Posterior cingulate gyrus (tissue), 11 donors: ENCODE results near the gene CSF2RB.

ENCODE experiments used
- DNase-seq, 10 donors: peaks; one replicate each; pipeline versions ENCODE4 v3.0.0 to v3.0.0-alpha.2; 2020 to 2021; ENCODE audit warnings: mixed read lengths in 3 of 10
- intact Hi-C: fragments of 100-400 bp; cut with DNase I; formaldehyde crosslinking; loops from one replicate; pipeline ENCODE4 v1.15.1; 2023

The CSF2RB gene

DNA sequence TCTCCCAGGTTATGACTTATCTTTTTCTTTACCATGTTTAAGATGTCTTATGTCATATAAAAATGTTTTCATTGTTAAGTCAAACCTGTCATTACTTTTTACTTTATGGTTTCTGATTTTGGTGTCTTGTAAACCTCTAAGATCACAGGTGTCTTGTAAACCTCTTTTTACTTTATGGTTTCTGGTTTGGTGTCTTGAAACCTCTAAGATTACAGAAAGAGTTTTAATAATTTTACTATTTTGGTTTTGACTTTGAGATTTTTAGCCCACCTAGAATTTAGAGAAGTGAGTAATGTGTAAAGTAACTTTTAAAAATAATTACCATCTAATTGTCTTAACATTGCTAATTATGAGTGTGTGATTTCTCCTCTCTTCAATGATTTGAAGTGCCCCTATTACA is 2.6 kb downstream of the CSF2RB start:
- intact Hi-C loops, result no loop called here
- no peak for DNase-seq

DNA sequence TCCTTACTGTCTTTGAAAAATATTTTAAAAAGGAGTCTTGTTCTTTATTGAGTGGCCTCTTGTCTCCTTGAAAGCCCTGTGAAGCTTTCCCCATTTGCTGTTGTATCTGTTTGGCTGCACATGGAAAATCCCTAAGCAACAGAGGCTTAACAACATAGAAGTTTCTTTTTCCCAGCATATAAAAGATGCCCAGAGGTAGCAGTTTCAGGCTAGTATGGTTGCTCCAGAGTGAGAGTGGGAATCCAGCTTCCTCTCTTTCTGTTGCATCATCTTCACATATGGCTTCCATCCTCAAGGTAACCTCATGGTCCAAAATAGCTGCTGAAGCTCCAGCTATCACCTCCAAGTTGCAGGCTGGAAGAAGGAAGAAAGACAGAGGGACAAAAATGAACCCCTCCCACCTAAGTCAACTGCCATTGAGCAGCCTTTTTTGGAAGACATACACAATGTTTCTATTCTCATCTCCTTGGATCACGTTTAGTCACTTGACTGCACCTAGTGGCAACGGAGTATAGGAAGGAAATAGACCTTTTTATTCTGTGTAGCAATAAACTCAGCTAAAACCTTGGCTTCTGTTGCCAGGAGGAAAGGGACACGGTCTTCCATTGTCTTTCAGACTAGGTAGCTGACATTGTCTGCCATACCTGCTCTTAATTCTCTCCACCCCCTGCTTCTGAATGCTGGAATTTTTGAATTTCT is 5.3 kb downstream of the CSF2RB start:
- intact Hi-C loops, result no loop called here
- no peak for DNase-seq

DNA sequence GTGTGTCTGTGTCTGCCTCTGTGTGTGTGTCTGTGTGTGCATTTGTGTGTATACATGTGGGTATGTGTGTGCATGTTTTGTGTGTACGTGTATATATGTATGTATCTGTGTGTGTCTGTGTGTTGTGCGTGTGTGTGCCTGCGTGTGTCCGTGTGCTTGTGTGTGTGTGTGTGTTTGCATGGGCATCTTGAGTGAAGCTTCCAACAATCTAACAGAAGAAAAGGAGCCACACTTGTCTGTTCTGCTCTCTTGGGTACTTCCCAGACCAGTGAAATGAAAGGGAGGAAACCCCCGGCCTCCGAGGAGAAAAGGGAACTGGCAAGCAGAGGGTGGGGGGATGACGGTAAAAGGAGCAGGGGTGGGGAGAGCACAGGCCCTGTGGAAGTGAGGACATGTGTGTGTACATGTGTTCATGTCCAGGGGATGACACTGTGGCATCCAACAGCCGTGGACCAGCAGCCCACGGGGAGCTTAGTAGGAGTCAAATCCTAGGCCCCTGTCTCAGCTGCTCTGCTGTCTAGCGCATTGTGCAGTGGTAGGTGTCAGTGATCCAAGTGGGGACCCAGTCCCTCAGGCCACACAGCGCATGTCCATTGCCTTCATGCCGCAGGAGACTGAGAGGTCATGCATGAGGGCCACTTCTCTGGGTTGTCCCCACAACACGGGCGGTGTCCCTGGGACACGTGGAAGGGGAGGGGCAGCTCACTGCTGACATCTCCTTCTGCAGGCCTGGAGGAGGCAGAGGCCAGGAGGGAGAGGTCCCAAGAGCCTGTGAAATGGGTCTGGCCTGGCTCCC is 8.1 kb downstream of the CSF2RB start:
- intact Hi-C loops, result no loop called here
- DNase-seq, result peak in 2 of 10 donors; percentile 7 to 68

DNA sequence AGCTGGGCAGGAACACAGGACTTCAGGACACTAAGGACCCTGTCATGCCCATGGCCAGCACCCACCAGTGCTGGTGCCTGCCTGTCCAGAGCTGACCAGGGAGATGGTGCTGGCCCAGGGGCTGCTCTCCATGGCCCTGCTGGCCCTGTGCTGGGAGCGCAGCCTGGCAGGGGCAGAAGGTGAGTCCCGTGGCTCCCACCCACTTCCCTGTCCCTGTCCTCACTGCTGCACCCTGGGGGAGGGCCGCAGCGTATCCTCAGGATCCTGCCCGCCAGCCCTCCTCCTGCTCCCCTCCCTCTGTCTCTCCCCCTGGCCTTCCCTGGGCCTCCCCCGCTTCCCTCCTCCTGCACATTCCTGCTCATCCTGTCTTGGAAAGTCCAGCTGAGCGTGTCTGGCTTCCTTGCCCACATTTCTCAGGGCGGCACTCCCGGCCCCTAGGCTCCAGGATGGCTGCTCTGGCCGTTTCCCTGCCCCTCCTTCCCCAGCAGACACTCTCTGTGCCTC is 8.7 kb downstream of the CSF2RB start:
- peak in 1 of 10 donors; percentile 51 for DNase-seq
- intact Hi-C loops, result no loop called here

DNA sequence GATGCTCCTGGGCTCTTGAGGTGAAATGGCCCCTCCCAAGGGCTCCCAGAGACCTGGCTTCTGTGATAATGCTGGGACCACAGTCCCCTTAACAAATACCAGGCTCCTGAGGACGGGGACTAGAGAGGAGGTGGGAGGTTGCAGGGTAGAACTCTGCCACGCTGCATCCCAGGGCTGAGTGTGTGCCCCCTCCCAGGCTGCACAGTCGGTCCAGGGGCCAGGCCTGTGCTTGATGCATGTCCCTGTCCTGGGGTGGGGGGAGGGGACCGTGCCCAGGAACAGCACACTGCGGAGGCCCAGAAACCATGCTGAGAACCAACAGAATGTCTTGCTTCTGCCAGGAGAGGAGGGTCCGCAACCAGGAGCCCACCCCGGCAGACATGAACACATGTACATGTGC is 9.3 kb downstream of the CSF2RB start:
- intact Hi-C loops, result no loop called here

DNA sequence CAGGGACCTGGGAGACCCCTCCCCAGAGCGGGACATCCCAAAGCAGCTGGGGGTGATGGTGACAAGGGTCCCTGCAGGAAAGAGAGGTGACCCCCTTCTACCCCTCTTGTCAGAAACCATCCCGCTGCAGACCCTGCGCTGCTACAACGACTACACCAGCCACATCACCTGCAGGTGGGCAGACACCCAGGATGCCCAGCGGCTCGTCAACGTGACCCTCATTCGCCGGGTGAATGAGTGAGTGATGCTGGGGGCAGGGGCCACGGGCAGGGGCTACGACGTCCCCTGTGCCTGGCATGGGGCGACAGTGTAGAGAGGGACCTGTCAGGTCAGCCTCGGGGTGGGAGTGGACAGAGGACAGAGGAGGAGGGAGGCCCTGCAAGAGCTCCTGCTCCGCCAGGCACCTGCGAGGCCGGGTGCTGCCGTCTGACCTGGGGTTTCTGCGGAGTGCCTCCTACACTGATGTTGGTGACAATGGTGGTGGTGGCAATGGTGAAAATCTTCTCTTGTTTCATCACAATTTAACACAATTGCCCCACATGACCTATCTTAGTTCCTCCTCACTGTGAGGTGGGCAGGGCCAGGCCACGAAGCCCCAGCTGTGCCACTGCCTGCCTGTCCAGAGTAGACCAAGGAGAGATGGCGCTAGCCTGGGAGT is 9.8 kb downstream of the CSF2RB start:
- peak in 1 of 10 donors; percentile 47 for DNase-seq
- intact Hi-C loops, result no loop called here

More for the DNA sequence above, 9.3 kb downstream of the CSF2RB start:
- DNase-seq, result peak in 1 of 10 donors; percentile 71

DNA sequence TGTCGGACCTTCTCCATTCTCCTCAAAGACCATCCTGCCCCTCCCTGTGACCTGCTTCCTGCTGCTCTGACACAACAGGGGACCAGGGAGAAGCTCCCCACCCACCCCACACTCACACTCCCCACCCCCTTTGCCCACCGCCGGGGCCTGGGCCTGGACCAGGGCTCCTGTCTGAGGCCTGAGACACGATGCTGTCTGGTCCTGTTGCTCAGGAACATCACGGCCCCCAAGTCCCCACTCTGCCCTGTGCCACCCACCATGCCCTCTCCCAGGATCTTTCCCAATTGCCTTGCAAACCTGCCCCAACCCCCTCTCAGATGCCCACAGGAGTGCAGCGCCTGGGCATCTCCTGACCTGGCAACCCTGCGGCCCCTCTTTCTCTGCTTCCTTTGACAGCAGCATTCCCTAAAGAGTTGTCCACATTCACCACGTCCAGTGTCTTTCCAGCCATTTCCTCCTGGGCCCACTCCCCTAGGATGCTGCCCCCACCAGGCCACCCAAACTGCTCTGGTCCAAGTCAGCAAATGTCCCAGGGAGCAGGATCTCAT is 10.8 kb downstream of the CSF2RB start:
- no peak for DNase-seq
- intact Hi-C loops, result no loop called here

DNA sequence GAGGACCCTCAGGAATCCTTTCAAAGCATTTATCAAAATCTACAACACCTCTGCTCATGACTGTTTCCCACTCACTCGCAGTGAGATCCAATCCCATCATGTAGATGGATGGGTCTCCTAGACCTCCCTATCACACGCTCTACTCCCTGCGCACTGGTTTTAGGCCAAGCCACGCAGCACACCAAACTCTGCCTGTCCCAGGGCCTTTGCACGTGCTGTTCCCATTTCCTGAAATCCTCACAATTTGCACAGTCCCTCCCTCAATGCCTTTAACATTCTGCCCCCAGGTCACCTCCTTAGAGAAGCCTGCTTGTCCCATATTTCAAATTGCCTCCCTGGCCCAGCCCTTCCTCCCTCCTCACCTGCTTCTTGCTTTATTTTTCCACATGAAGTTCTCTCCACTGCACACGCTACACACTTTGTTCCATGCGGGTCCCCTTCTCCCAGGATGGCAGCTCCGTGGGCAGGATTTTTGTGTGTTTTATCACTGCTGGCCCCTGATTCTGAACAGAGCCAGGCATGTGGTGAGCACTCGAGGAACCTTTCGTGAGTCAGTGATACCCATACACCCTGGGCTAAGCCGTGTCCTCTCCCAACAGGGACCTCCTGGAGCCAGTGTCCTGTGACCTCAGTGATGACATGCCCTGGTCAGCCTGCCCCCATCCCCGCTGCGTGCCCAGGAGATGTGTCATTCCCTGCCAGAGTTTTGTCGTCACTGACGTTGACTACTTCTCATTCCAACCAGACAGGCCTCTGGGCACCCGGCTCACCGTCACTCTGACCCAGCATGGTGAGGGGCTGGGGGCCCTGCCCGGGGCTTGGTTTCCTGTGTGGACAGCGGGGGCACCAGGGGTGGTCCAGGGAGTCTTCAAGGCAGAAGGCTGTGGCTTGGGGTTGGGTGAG is 12.2 kb downstream of the CSF2RB start:
- peak in 1 of 10 donors; percentile 72 for DNase-seq
- intact Hi-C loops, result no loop called here

DNA sequence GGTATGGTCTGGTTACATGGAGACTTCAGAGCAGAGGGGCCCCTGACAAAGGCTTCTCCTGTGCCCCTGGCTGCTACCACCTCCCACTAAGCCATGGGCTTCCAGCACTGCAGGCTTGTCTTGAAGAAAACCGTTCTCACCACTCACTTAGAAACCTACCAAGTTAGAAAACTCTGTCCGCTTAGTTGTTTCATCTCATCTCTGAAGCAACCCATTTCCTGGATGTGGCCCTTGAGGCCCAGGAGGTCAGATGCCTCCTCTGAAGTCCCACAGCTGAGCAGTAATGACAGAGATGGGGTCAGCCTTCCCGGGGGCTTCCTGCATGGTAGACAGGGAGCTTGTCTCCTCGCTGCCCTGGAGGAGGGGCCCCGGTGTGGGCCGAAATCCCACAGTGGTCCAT is 12.9 kb downstream of the CSF2RB start:
- intact Hi-C loops, result no loop called here
- DNase-seq, result peak in 1 of 10 donors; percentile 43

DNA sequence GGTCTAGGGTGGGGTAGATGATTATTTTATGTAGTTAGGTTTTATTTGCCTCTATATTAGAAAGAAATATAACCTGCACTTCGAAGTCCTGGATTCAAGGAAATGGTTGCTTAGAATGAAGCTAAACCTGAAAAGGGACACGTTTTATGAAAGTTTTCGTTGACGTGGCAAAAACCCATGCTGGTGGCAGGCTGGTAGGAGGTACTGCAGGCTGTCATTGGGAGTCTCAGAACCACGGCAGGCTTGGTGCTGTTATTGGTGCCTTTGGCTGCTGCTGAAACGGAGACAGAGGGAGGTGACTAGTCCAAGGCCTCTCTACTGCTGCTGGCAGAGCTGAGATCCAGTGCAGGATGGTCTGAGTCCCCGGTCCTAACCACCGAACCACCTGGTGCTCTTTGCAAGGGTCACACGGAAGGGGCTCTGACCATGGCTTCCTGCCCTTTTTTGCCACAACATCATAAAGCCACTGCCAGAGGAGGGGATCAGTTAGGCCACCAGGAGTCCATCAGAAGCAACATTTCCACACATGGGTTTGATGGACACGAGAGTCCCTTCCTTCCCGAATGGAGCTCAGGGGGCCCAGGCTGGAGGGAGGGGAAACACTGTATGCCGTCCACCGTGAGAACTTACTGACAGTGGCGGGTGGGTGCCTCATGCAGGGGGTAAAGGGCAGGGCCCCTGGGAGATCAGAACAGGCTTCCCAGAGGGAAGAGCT is 13.4 kb downstream of the CSF2RB start:
- DNase-seq, result peak in 1 of 10 donors; percentile 75
- intact Hi-C loops, result no loop called here

DNA sequence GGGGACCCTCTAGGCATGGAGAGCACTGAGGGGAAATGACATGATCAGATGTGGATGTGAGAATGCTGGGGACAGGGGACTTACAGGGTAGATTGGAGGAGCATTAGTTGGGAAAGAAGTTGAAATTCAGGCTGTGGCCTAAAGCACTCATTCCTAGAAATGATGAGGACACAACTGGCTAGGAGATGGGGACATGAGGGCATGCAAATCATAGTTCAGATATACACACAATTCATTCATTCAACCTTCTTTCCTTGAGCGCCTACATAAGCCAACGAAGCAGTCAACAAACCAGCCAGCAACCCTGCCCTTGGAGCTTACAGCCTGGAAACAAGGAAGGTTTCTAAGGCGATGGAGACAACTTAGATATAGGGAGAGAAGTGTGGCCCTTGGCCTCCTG is 14.2 kb downstream of the CSF2RB start:
- intact Hi-C loops, result no loop called here
- DNase-seq, result no peak

DNA sequence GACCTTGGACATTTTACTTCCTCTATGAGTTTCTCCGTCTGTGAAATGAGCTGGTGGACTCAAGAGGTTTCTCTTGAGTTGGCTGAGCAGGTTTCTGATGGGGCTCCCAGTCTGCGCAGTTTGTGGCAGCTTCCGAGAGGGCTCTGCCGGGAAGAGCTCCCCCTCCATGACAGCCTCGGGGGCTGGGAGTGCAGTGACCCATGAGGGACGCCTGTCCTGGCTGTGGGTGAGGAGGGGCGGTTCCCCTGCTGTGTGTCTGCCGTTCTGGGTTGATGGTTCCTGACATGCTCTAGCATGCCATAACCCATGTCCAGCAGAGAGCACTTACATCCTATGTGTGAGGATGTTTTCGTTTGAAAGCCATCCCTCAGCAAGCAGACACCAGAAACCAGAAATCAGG is 14.8 kb downstream of the CSF2RB start:
- intact Hi-C loops, result no loop called here
- peak in 1 of 10 donors; percentile 62 for DNase-seq

DNA sequence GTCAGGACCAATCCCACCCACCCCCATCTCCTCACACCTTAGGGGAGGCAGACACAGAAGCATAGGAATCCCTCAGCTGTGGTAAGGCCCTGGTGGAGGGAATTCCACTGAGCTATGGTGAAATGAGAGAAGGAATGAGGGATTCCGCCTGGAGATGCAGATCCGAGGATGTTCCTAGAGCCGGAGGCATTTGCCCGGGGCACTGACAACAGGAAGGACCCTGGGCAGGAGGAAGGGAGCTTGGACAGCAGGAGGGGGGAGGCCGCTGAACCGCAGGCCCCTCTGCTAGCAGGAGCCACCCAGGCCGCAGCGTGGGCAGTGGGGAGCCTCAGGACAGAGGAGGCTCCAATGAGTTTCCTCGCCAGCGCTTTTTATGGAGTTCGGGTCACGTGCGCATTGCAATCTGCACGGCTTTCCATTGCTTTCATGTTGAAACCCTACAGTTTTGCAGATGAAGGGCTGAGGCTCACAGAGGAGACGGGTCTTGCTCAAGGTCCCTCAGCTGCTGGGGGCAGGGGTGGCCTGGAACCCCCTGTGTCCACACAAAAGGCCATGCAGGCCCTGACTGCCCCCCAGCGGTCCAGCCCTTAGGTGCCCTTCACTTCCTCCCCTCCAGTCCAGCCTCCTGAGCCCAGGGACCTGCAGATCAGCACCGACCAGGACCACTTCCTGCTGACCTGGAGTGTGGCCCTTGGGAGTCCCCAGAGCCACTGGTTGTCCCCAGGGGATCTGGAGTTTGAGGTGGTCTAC is 15.5 kb downstream of the CSF2RB start:
- intact Hi-C loops, result no loop called here
- peak in 2 of 10 donors; percentile 52 to 75 for DNase-seq

DNA sequence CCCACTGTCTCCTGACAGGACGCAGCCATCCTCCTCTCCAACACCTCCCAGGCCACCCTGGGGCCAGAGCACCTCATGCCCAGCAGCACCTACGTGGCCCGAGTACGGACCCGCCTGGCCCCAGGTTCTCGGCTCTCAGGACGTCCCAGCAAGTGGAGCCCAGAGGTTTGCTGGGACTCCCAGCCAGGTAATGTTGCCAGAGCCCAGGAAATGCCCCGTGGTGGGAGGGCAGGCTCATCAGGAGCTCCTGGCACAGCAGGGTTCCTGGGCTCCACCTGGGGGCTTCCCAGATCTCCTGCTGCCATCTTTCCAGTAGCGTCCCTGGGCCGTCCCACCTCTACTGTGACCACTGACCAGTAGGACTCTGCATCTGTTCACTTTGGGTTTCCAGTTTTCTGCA is 16.2 kb downstream of the CSF2RB start:
- DNase-seq, result peak in 2 of 10 donors; percentile 32 to 74
- intact Hi-C loops, result no loop called here

DNA sequence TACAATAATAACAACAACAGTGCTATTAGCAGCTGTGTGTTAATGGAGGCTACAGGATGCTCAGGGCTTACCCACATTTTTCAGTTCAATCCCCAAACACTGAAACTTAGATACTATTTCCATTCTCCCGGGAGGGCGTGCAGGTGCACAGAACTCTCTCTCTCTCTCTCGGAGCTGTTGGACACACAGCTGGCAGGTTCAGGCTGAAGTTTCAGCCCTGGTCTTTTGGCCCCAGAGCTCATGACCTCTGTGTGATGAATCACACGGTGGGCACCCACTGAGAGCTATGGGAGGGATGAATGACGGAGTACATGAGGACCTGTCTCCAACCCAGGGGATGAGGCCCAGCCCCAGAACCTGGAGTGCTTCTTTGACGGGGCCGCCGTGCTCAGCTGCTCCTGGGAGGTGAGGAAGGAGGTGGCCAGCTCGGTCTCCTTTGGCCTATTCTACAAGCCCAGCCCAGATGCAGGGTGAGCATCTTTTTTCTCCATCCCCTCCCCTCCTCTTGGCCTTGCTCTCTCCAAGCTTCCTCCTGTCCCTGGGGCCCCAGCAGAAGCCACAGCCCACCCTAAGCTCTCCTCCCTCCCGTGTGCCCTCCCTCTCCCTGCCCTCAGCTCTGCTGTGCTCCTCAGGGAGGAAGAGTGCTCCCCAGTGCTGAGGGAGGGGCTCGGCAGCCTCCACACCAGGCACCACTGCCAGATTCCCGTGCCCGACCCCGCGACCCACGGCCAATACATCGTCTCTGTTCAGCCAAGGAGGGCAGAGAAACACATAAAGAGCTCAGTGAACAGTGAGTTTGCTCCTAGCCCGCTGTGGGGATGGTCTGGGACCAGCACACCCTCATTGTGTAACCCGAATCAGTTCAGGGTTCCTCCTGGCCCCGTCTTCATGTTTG is 16.9 kb downstream of the CSF2RB start:
- intact Hi-C loops, result no loop called here
- peak in 2 of 10 donors; percentile 47 to 64 for DNase-seq

DNA sequence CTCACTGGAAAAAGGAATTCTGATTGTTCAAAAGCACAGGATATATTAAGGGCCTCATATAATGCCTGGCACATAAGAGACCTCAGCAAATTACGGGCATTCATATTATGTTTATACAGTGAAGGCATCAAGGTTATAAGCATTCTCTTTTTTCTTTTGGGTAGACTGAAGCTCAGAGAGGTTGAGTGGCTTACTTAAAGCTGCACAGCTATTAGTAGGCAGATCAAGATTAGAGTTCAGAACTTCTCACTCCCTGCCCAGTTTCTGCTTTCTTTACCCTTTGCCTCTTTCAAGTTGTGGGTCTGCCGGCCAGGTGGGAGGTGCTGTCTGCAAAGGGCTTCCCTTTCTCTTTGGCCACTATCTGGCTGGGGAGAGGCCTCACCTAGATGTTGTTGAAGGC is 18.0 kb downstream of the CSF2RB start:
- DNase-seq, result no peak
- intact Hi-C loops, result no loop called here

DNA sequence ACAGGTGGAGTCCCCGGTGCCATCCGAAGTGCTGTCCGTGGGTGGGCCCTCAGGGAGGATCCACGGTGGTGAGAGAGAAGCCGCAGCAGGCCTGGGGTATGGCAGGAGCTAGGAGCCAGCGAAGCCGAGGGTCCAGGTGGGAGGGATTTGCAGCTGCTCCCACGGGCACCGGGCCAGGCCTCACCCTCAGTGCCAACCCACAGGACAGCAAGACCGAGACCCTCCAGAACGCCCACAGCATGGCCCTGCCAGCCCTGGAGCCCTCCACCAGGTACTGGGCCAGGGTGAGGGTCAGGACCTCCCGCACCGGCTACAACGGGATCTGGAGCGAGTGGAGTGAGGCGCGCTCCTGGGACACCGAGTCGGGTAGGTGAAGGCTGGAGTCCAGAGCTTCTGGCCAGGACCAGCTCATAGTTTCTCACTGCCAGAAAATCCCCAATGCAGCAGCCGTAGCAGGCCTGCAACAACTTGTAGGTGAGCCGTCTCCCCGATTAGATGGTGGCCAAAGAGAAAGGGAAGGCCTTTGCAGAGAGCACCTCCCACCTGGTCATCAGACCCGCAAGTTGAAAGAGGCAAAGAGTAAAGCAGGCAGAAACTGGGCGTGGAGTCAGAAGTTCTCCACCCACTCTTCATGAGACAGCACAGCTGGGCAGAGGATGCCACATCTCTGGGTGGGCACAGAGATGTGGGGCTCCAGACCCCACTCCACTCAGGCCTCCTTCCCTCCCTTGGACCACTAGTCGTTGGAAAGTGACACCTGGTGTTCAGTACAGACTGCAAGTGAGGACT is 20.4 kb downstream of the CSF2RB start:
- DNase-seq, result peak in 2 of 10 donors; percentile 80 to 83
- intact Hi-C loops, result no loop called here
